HG03139 (cell line): ENCODE results near the gene AGPAT3.
"Not testable (repeated sequence)": the region's sequence is repeated elsewhere in the genome, so short reads cannot be mapped to it uniquely, and the experiment has no call there.

Experiments used
- ATAC-seq: cut with Tn5 transposase; IDR thresholded peaks from one replicate; pipeline ENCODE4 v1.9.1; 2021; ENCODE audit not compliant: unreplicated experiment

Gene AGPAT3

GRCh38 chr21:43864962-43865539, at the start of gene AGPAT3:
AGPAT3 (plus strand) TSS chr21:43865223; CDS start chr21:43959682, 94,459 bp downstream.
- ATAC-seq = no peak

- ATAC-seq = no peak
Observed at GRCh38 chr21:43815991-43816390, 49.0 kb upstream of the AGPAT3 start.

- no peak for ATAC-seq
Observed at GRCh38 chr21:43816611-43817071, 48.4 kb upstream of the AGPAT3 start.

- no peak for ATAC-seq
Observed at GRCh38 chr21:43817157-43818086, 47.6 kb upstream of the AGPAT3 start.

GRCh38 chr21:43818685-43819084, 46.3 kb upstream of the AGPAT3 start:
- ATAC-seq = no peak

GRCh38 chr21:43819511-43820405, 45.3 kb upstream of the AGPAT3 start:
- ATAC-seq = no peak

- no peak for ATAC-seq
Observed at GRCh38 chr21:43820466-43820865, 44.6 kb upstream of the AGPAT3 start.

GRCh38 chr21:43822166-43822565, 42.9 kb upstream of the AGPAT3 start:
- ATAC-seq = not testable (repeated sequence)

GRCh38 chr21:43822741-43823140, 42.3 kb upstream of the AGPAT3 start:
- not testable (repeated sequence) for ATAC-seq

- ATAC-seq = no peak
Observed at GRCh38 chr21:43824333-43825241, 40.4 kb upstream of the AGPAT3 start.

GRCh38 chr21:43825242-43825935, 39.6 kb upstream of the AGPAT3 start:
- ATAC-seq = no peak

- no peak for ATAC-seq
Observed at GRCh38 chr21:43825936-43826622, 38.9 kb upstream of the AGPAT3 start.

GRCh38 chr21:43826623-43826974, 38.4 kb upstream of the AGPAT3 start:
- ATAC-seq = no peak

GRCh38 chr21:43827015-43827611, 37.9 kb upstream of the AGPAT3 start:
- no peak for ATAC-seq

- no peak for ATAC-seq
Observed at GRCh38 chr21:43829161-43829560, 35.9 kb upstream of the AGPAT3 start.

- ATAC-seq = no peak
Observed at GRCh38 chr21:43829575-43830119, 35.4 kb upstream of the AGPAT3 start.

GRCh38 chr21:43832158-43832550, 32.9 kb upstream of the AGPAT3 start:
- no peak for ATAC-seq

- no peak for ATAC-seq
Observed at GRCh38 chr21:43832648-43833047, 32.4 kb upstream of the AGPAT3 start.
